GM10266 (cell line): ENCODE results near the gene ENTR1.
A peak's percentile ranks its signal among the peaks of the same experiment; 100 is the strongest.

Source experiments
- DNase-seq: peaks from one replicate; pipeline ENCODE4 v3.0.0; 2012; ENCODE audit errors: extremely low spot score
- CTCF ChIP-seq: IDR thresholded peaks from 2 replicates; pipeline ENCODE4 v1.5.1; 2012; ENCODE audit warnings: mild to moderate bottlenecking, low read depth; ENCODE audit not compliant: control insufficient read depth, insufficient read depth; ENCODE audit errors: missing control alignments

The ENTR1 gene

GRCh38 chr9:136443087-136443486, 32.7 kb upstream of the ENTR1 start:
- DNase-seq = no peak
- no peak for TF ChIP-seq CTCF

GRCh38 chr9:136442265-136442664, 31.9 kb upstream of the ENTR1 start:
- DNase-seq = no peak
- TF ChIP-seq CTCF = no peak

- DNase-seq = no peak
- no peak for TF ChIP-seq CTCF
Measured at GRCh38 chr9:136441681-136442245, 31.3 kb upstream of the ENTR1 start.

GRCh38 chr9:136441191-136441680, 30.8 kb upstream of the ENTR1 start:
- no peak for TF ChIP-seq CTCF
- DNase-seq = no peak

GRCh38 chr9:136439481-136440408, 29.3 kb upstream of the ENTR1 start, which contains the start of gene INPP5E:
Gene INPP5E, minus strand, starts transcription at chr9:136439845. Its CDS starts 426 bp downstream, at chr9:136439419.
- peak; percentile 83 for TF ChIP-seq CTCF
- DNase-seq = peak; percentile 98

GRCh38 chr9:136438548-136439480, 28.4 kb upstream of the ENTR1 start:
- DNase-seq = peak; percentile 92
- no peak for TF ChIP-seq CTCF
